K562 (cell line): Measurements from ENCODE around the gene PGM5. TPM values are rescaled to one million over a fixed set of nuclear protein-coding genes. Genes with fewer than 3 reads are reported as not detected.

Experiments
- ATAC-seq: fragments of 200-7000 bp; cut with Tn5 transposase; 3 replicates; pipeline ENCODE4 v1.9.1; 2020; ENCODE audit warnings: moderate library complexity
- BruUV-seq: library from RNA; stranded (reverse); fragments of 400-500 nt; replicated peaks from 2 replicates; lab custom pipeline; 2021; lab: Mats Ljungman, UMichigan
- CTCF ChIA-PET: fragments of 300-600 bp; formaldehyde crosslinking; extraction: SDS; loops from one replicate; lab custom pipeline; 2021; ENCODE audit warnings: low intra/inter-chr PET ratio; lab: Yijun Ruan, JAX
- POLR2A ChIA-PET: fragments of 300-600, 350-650 bp; sonication (Branson Sonifier 250); formaldehyde crosslinking; extraction: SDS; loops from one replicate; lab custom pipeline; 2021; ENCODE audit warnings: antibody characterized with exemption, inconsistent platforms; lab: Yijun Ruan, JAX
- DNase-seq, 4 experiments: peaks; one replicate each; pipeline versions ENCODE4 v3.0.0 to v3.0.0-alpha.2; 2011 to 2018; ENCODE audit warnings: low spot score in 3 of 4, mixed read lengths in 3 of 4; ENCODE audit errors: extremely low read depth in 1 of 4
- FAIRE-seq: peaks from 2 replicates; lab custom pipeline; 2011; peaks lifted over from hg19 to GRCh38; lab: Jason Lieb, UNC
- H2AFZ ChIP-seq: 2 replicates; pipeline ENCODE4 v1.6.0; 2011; ENCODE audit warnings: low read depth, low read length, control low read depth, inconsistent platforms
- H3K27ac ChIP-seq: fragments of 200-600 bp; 3 replicates; pipeline ENCODE4 v1.8.0; 2011; ENCODE audit warnings: low read depth, mild to moderate bottlenecking, control low read depth, inconsistent platforms, low read length, moderate library complexity, mixed read lengths; ENCODE audit errors: extremely low read depth
- H3K27me3 ChIP-seq, 2 experiments: fragments of 300-600 bp in 1 of 2; 2 replicates in 1 of 2; 3 replicates in 1 of 2; pipeline versions ENCODE4 v1.6.0 to v1.8.0; 2011; ENCODE audit warnings: inconsistent platforms in 2 of 2, low read length in 2 of 2, mild to moderate bottlenecking in 1 of 2, mixed read lengths in 1 of 2, moderate library complexity in 1 of 2; ENCODE audit not compliant: control insufficient read depth in 2 of 2, insufficient read depth in 2 of 2
- H3K36me3 ChIP-seq: fragments of 300-600 bp; 3 replicates; pipeline ENCODE4 v1.8.0; 2011; ENCODE audit warnings: mild to moderate bottlenecking, low read length, inconsistent platforms; ENCODE audit not compliant: control insufficient read depth, insufficient read depth
- H3K4me1 ChIP-seq, 2 experiments: fragments of 200-600 bp in 1 of 2; replicated peaks in 1 of 2; 2 replicates in 1 of 2; 3 replicates in 1 of 2; pipeline versions ENCODE4 v1.5.1 to v1.8.0; 2011; ENCODE audit warnings: inconsistent platforms in 2 of 2, low read length in 2 of 2, mild to moderate bottlenecking in 1 of 2, mixed read lengths in 1 of 2, moderate library complexity in 1 of 2; ENCODE audit not compliant: control insufficient read depth in 2 of 2, insufficient read depth in 2 of 2
- H3K4me2 ChIP-seq: 2 replicates; pipeline ENCODE4 v1.6.1; 2011; ENCODE audit warnings: low read length, control low read depth, inconsistent platforms, mixed read lengths; ENCODE audit not compliant: insufficient read depth
- H3K4me3 ChIP-seq: fragments of 200-600 bp; sonication (generic), shearing (Covaris generic); 2 replicates; pipeline ENCODE4 v1.5.1; 2016; ENCODE audit warnings: control low read depth, inconsistent platforms
- H3K79me2 ChIP-seq: fragments of 200-600 bp; 3 replicates; pipeline ENCODE4 v1.8.0; 2011; ENCODE audit warnings: low read length, inconsistent platforms; ENCODE audit not compliant: control insufficient read depth, insufficient read depth
- H3K9ac ChIP-seq, 2 experiments: 2 replicates each; pipeline versions ENCODE4 v1.6.0 to v1.6.1; 2011; ENCODE audit warnings: low read depth in 2 of 2, low read length in 2 of 2, control low read depth in 1 of 2, inconsistent platforms in 1 of 2, mild to moderate bottlenecking in 1 of 2, mixed read lengths in 1 of 2; ENCODE audit not compliant: insufficient read depth in 1 of 2
- H3K9me1 ChIP-seq: one replicate; pipeline ENCODE4 v1.6.0; 2011; ENCODE audit warnings: inconsistent platforms, mild to moderate bottlenecking, low read length, moderate library complexity; ENCODE audit not compliant: control insufficient read depth, insufficient read depth
- H3K9me3 ChIP-seq: replicated peaks from 2 replicates; pipeline ENCODE4 v1.5.1; 2011; ENCODE audit warnings: low read depth, low read length, inconsistent platforms; ENCODE audit not compliant: control insufficient read depth, insufficient read depth
- H4K20me1 ChIP-seq: replicated peaks from 2 replicates; pipeline ENCODE4 v1.6.1; 2011; ENCODE audit warnings: low read length, inconsistent platforms, mixed read lengths; ENCODE audit not compliant: control insufficient read depth, insufficient read depth
- CBFA2T3 ChIP-seq: fragments of 450-650 bp; IDR thresholded peaks from 2 replicates; pipeline ENCODE4 v1.6.1; 2017
- EHMT2 ChIP-seq: fragments of 450-650 bp; IDR thresholded peaks from 2 replicates; pipeline ENCODE4 v1.6.1; 2018; ENCODE audit warnings: antibody characterized with exemption
- NRF1 ChIP-seq, 2 experiments: fragments of 450-650 bp; IDR thresholded peaks in 1 of 2; conservative IDR thresholded peaks in 1 of 2; 2 replicates each; pipeline ENCODE4 v1.6.1; 2014; ENCODE audit warnings: mild to moderate bottlenecking in 2 of 2
- RUNX1 ChIP-seq: sonication (generic); IDR thresholded peaks from 2 replicates; pipeline ENCODE4 v1.6.1; 2016; ENCODE audit warnings: antibody characterized with exemption, low read depth
- SREBF2 ChIP-seq: sonication (generic); formaldehyde crosslinking; IDR thresholded peaks from 2 replicates; pipeline ENCODE4 v1.4.0; 2020; ENCODE audit warnings: mild to moderate bottlenecking, missing genetic modification reagents
- ZNF551 ChIP-seq: fragments of 250-450 bp; sonication (Bioruptor Pico); IDR thresholded peaks from 2 replicates; pipeline ENCODE4 v1.5.0; 2021; ENCODE audit warnings: mild to moderate bottlenecking, moderate library complexity
- ZSCAN32 ChIP-seq: fragments of 450-650 bp; formaldehyde crosslinking; IDR thresholded peaks from 2 replicates; pipeline ENCODE4 v1.4.0; 2020; ENCODE audit warnings: mild to moderate bottlenecking, moderate library complexity
- WGBS: fragments of 100-300 bp; shearing (Covaris generic); methylation state at CpG from one replicate; pipeline ENCODE4 v1.1.6; 2016; ENCODE audit warnings: low coverage, mixed read lengths; ENCODE audit not compliant: insufficient coverage; ENCODE audit errors: missing lambda C conversion rate; 5-methylcytosine and 5-hydroxymethylcytosine counted together
- in situ Hi-C: fragments of 300-500 bp; cut with MboI; formaldehyde crosslinking; loops from 4 replicates; pipeline ENCODE4 v1.15.0; 2018; ENCODE audit warnings: inconsistent platforms, mixed read lengths
- intact Hi-C: fragments of 100-400 bp; cut with micrococcal nuclease; formaldehyde crosslinking; loops from 2 replicates; pipeline ENCODE4 v1.14.2; 2022
- polyA plus RNA-seq, 8 experiments: library from polyadenylated mRNA; depleted of rRNA in 4 of 8; stranded (reverse) in 5 of 8; unstranded in 3 of 8; fragments of >200 nt; fragmentation: Nextera tagmentation in 2 of 8; fragmentation: Illumina TruSeq in 1 of 8; extraction: Ambion mirVana in 2 of 8; extraction: Trizol in 1 of 8; gene quantifications; 2 replicates each; pipeline versions ENCODE4 v1.2.1 to v1.2.3, GENCODE V29; 2011 to 2014; ENCODE audit warnings: inconsistent platforms in 1 of 8, missing spikeins in 1 of 8
- total RNA-seq, 7 experiments: library from RNA; depleted of rRNA in 6 of 7; stranded (reverse); fragments of >200 nt in 6 of 7; fragmentation: Illumina TruSeq in 2 of 7; extraction: Trizol in 2 of 7; gene quantifications; 2 replicates each; pipeline versions ENCODE4 v1.2.1 to v1.2.3, GENCODE V29; 2011 to 2021; ENCODE audit warnings: low replicate concordance in 1 of 7
- TF ChIP-seq, protein P1 (sequence below): fragments of 450-650 bp; formaldehyde crosslinking; IDR thresholded peaks from 2 replicates; pipeline ENCODE4 v1.4.0; 2022; ENCODE audit warnings: missing genetic modification characterization
- TF ChIP-seq, protein P2 (sequence below): fragments of 450-650 bp; IDR thresholded peaks from 2 replicates; pipeline ENCODE4 v1.6.1; 2017; ENCODE audit warnings: antibody characterized with exemption, mild to moderate bottlenecking
- TF ChIP-seq, protein P3 (sequence below): IDR thresholded peaks from 2 replicates; pipeline ENCODE4 v1.6.1; 2011; ENCODE audit warnings: borderline replicate concordance, low read depth, mild to moderate bottlenecking, moderate library complexity, low read length; ENCODE audit not compliant: insufficient read depth, poor library complexity, severe bottlenecking
- TF ChIP-seq, protein P4 (sequence below): sonication (generic); formaldehyde crosslinking; IDR thresholded peaks from 2 replicates; pipeline ENCODE4 v1.8.0; 2022; ENCODE audit warnings: mild to moderate bottlenecking, missing genetic modification reagents
- TF ChIP-seq, protein P5 (sequence below): fragments of 250-450 bp; sonication (Bioruptor Pico); IDR thresholded peaks from 2 replicates; pipeline ENCODE4 v1.4.0; 2020; ENCODE audit warnings: borderline replicate concordance

Gene PGM5
- total and polyA plus RNA-seq, 9 of the 15 experiments (the other 6 are each of a cell fraction or from before 2014, with no cell fraction given) = 0.03 to 0.24 (median 0.15) TPM; not detected in 1

DNA sequence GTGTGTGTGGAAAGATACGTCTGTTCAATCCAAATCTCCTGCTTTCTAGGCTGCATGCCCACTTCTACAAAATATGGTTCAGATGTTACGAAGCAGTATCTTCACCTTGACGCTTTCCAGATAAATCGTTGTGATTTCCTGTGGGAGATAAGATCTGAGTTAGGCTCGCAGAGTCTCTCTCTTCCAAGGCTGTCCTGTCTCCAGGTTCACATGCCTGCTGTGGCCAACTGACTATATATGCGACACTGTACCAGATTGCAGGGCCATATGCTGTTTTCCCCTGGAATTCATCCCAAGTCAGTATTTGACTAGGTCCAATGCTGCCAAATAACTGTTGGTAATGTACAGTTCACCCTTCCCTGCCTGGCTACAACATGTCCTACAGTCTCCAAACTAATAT is 136.4 kb downstream of the PGM5 start:
- no peaks in the 10 kb centered on the region for H4K20me1 ChIP-seq
- no peak for FAIRE-seq
- H3K27ac ChIP-seq = no peak overlapping the region
- CTCF ChIA-PET = no interaction called here
- H3K27me3 ChIP-seq = no peaks in the 10 kb centered on the region; a peak in 1 of 5 replicates
- POLR2A ChIA-PET = interaction anchor here (0.6 to 0.7 kb wide), 2 partner anchors 69 to 362 kb away, joined by 3 to 4 read pairs; no protein-coding TSS in a partner anchor
- no peak for ATAC-seq
- no peak for TF ChIP-seq SREBF2 (CRISPR knock-in tag)
- no peak for TF ChIP-seq RUNX1
- TF ChIP-seq ZSCAN32 = no peak
- TF ChIP-seq, protein P1, sequence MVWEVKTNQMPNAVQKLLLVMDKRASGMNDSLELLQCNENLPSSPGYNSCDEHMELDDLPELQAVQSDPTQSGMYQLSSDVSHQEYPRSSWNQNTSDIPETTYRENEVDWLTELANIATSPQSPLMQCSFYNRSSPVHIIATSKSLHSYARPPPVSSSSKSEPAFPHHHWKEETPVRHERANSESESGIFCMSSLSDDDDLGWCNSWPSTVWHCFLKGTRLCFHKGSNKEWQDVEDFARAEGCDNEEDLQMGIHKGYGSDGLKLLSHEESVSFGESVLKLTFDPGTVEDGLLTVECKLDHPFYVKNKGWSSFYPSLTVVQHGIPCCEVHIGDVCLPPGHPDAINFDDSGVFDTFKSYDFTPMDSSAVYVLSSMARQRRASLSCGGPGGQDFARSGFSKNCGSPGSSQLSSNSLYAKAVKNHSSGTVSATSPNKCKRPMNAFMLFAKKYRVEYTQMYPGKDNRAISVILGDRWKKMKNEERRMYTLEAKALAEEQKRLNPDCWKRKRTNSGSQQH (CRISPR knock-in tag) = no peak
- TF ChIP-seq NRF1 (conservative IDR thresholded peaks at IDR 0.05 in 1 of 2, IDR thresholded peaks at IDR 0.05 in 1 of 2) = no peak
- TF ChIP-seq EHMT2 = no peak
- no peak for TF ChIP-seq ZNF551 (CRISPR knock-in tag)
- TF ChIP-seq, protein P2, sequence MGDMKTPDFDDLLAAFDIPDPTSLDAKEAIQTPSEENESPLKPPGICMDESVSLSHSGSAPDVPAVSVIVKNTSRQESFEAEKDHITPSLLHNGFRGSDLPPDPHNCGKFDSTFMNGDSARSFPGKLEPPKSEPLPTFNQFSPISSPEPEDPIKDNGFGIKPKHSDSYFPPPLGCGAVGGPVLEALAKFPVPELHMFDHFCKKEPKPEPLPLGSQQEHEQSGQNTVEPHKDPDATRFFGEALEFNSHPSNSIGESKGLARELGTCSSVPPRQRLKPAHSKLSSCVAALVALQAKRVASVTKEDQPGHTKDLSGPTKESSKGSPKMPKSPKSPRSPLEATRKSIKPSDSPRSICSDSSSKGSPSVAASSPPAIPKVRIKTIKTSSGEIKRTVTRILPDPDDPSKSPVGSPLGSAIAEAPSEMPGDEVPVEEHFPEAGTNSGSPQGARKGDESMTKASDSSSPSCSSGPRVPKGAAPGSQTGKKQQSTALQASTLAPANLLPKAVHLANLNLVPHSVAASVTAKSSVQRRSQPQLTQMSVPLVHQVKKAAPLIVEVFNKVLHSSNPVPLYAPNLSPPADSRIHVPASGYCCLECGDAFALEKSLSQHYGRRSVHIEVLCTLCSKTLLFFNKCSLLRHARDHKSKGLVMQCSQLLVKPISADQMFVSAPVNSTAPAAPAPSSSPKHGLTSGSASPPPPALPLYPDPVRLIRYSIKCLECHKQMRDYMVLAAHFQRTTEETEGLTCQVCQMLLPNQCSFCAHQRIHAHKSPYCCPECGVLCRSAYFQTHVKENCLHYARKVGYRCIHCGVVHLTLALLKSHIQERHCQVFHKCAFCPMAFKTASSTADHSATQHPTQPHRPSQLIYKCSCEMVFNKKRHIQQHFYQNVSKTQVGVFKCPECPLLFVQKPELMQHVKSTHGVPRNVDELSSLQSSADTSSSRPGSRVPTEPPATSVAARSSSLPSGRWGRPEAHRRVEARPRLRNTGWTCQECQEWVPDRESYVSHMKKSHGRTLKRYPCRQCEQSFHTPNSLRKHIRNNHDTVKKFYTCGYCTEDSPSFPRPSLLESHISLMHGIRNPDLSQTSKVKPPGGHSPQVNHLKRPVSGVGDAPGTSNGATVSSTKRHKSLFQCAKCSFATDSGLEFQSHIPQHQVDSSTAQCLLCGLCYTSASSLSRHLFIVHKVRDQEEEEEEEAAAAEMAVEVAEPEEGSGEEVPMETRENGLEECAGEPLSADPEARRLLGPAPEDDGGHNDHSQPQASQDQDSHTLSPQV = no peak
- TF ChIP-seq, protein P3, sequence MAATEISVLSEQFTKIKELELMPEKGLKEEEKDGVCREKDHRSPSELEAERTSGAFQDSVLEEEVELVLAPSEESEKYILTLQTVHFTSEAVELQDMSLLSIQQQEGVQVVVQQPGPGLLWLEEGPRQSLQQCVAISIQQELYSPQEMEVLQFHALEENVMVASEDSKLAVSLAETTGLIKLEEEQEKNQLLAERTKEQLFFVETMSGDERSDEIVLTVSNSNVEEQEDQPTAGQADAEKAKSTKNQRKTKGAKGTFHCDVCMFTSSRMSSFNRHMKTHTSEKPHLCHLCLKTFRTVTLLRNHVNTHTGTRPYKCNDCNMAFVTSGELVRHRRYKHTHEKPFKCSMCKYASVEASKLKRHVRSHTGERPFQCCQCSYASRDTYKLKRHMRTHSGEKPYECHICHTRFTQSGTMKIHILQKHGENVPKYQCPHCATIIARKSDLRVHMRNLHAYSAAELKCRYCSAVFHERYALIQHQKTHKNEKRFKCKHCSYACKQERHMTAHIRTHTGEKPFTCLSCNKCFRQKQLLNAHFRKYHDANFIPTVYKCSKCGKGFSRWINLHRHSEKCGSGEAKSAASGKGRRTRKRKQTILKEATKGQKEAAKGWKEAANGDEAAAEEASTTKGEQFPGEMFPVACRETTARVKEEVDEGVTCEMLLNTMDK = no peak
- no peak for TF ChIP-seq CBFA2T3
- TF ChIP-seq, protein P4, sequence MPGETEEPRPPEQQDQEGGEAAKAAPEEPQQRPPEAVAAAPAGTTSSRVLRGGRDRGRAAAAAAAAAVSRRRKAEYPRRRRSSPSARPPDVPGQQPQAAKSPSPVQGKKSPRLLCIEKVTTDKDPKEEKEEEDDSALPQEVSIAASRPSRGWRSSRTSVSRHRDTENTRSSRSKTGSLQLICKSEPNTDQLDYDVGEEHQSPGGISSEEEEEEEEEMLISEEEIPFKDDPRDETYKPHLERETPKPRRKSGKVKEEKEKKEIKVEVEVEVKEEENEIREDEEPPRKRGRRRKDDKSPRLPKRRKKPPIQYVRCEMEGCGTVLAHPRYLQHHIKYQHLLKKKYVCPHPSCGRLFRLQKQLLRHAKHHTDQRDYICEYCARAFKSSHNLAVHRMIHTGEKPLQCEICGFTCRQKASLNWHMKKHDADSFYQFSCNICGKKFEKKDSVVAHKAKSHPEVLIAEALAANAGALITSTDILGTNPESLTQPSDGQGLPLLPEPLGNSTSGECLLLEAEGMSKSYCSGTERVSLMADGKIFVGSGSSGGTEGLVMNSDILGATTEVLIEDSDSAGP (CRISPR knock-in tag) = no peak
- TF ChIP-seq, protein P5, sequence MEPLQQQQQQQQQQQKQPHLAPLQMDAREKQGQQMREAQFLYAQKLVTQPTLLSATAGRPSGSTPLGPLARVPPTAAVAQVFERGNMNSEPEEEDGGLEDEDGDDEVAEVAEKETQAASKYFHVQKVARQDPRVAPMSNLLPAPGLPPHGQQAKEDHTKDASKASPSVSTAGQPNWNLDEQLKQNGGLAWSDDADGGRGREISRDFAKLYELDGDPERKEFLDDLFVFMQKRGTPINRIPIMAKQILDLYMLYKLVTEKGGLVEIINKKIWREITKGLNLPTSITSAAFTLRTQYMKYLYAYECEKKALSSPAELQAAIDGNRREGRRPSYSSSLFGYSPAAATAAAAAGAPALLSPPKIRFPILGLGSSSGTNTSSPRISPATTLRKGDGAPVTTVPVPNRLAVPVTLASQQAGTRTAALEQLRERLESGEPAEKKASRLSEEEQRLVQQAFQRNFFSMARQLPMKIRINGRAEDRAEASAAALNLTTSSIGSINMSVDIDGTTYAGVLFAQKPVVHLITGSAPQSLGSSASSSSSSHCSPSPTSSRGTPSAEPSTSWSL (CRISPR knock-in tag) = no peak
- BruUV-seq = no TSS peak
- no peak overlapping the region for H3K9ac ChIP-seq
- intact Hi-C loops (no loop called here), in situ Hi-C loops (no loop called here)
- H3K4me3 ChIP-seq = no peak overlapping the region
- no peaks in the 10 kb centered on the region for H3K79me2 ChIP-seq
- H3K4me1 ChIP-seq = no peaks in the 10 kb centered on the region
- no peak overlapping the region for H3K4me2 ChIP-seq
- H3K36me3 ChIP-seq = no peaks in the 10 kb centered on the region
- H3K9me1 ChIP-seq = no peaks in the 10 kb centered on the region
- H2AFZ ChIP-seq = no peak overlapping the region
- no peaks in the 10 kb centered on the region for H3K9me3 ChIP-seq
- DNase-seq = no peak
- 4% methylated on average over 6 of the region's 6 CpGs for WGBS
